IPS-20b (cell line): Measurements from ENCODE around the gene DDX3X.
"Not testable (repeated sequence)": the region's sequence is repeated elsewhere in the genome, so short reads cannot be mapped to it uniquely, and the experiment has no call there.

Experiments used
- H3K27ac ChIP-seq: one replicate; pipeline ENCODE4 v1.5.1; 2013; ENCODE audit warnings: low read length
- H3K27me3 ChIP-seq: 2 replicates; pipeline ENCODE4 v1.6.1; 2013; ENCODE audit warnings: mild to moderate bottlenecking, low read length, inconsistent platforms; ENCODE audit not compliant: insufficient read depth
- H3K36me3 ChIP-seq: 2 replicates; pipeline ENCODE4 v1.6.1; 2013; ENCODE audit warnings: low read depth, mild to moderate bottlenecking, inconsistent platforms, low read length, moderate library complexity; ENCODE audit not compliant: insufficient read depth
- H3K4me1 ChIP-seq: 2 replicates; pipeline ENCODE4 v1.6.1; 2013; ENCODE audit warnings: mild to moderate bottlenecking, control low read depth, inconsistent platforms, low read length, moderate library complexity; ENCODE audit not compliant: insufficient read depth
- H3K4me3 ChIP-seq: 2 replicates; pipeline ENCODE4 v1.5.1; 2013; ENCODE audit warnings: mild to moderate bottlenecking, low read length, inconsistent platforms
- H3K9ac ChIP-seq: 2 replicates; pipeline ENCODE4 v1.6.1; 2013; ENCODE audit warnings: low read depth, mild to moderate bottlenecking, inconsistent platforms, low read length, moderate library complexity
- H3K9me3 ChIP-seq: 2 replicates; pipeline ENCODE4 v1.6.1; 2013; ENCODE audit warnings: mild to moderate bottlenecking, low read depth, low read length, inconsistent platforms; ENCODE audit not compliant: insufficient read depth

Gene DDX3X

DNA sequence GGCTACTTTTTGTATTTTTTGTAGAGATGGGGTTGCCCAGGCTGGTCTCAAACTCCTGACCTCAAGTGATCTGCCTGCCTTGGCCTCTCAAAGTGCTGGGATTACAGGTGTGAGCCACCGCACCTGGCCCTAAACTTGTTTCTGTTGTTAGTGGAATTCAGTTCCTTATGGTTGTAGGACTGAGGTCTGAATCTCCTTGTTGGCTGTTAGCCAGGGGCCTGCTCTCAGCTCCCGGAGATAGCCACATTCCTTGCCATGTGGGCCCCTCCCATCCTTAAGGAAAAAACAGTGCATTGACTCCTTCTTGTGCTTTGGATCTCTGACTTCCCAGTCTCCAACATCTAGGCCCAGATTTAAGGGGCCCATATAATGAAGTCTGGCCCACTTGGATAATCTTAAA lies 63.8 kb downstream of the DDX3X start:
- H3K4me3 ChIP-seq = no peak overlapping the region
- H3K27me3 ChIP-seq = no peaks in the 10 kb centered on the region
- no peaks in the 10 kb centered on the region for H3K4me1 ChIP-seq
- H3K27ac ChIP-seq = no peak overlapping the region
- no peak overlapping the region for H3K9ac ChIP-seq
- no peaks in the 10 kb centered on the region for H3K36me3 ChIP-seq
- H3K9me3 ChIP-seq = no peaks in the 10 kb centered on the region

DNA sequence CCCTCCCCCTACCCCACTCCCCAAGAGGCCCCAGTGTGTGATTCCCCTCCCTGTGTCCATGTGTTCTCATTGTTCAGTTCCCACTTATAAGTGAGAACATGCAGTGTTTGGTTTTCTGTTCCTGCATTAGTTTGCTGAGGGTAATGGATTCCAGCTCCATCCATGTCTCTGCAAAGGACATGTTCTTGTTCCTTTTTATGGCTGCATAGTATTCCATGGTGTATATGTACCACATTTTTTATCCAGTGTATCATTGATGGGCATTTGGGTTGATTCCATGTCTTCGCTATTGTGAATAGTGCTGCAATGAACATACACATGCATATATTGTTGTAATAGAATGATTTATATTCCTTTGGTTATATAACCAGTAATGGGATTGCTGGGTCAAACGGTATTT lies 68.6 kb downstream of the DDX3X start:
- not testable (repeated sequence) for H3K9me3 ChIP-seq, H3K27me3 ChIP-seq, H3K4me3 ChIP-seq, H3K36me3 ChIP-seq, H3K4me1 ChIP-seq, H3K9ac ChIP-seq, H3K27ac ChIP-seq

GRCh38 chrX:41405551-41405950 lies 71.6 kb downstream of the DDX3X start:
- Histone ChIP-seq H3K36me3 (no peaks in the 10 kb centered on the region), H3K4me3 (no peak overlapping the region), H3K9me3 (no peaks in the 10 kb centered on the region), H3K27ac (no peak overlapping the region), H3K27me3 (no peaks in the 10 kb centered on the region), H3K9ac (no peak overlapping the region), H3K4me1 (no peaks in the 10 kb centered on the region)

DNA sequence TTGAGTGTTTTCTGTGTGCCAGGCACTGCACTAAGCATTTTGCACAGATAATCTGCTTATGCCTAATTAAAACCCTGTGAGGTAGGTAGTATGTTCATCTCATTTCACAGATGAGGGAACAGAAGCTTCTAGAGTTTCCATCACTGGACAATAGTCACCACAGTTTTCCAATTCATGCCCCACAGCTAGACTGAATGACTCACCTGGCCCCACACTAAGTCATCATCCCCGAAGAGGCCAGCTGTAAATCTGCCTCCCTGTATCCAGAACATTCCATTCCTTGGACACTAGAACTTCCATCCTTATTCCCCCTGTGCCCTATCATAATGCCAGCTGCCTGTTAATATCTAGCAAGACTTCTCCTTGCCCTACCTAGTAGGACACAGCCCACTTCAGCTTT lies 72.2 kb downstream of the DDX3X start:
- H3K9ac ChIP-seq = no peak overlapping the region
- H3K36me3 ChIP-seq = no peaks in the 10 kb centered on the region
- H3K9me3 ChIP-seq = no peaks in the 10 kb centered on the region
- H3K27ac ChIP-seq = no peak overlapping the region
- no peaks in the 10 kb centered on the region for H3K27me3 ChIP-seq
- no peak overlapping the region for H3K4me3 ChIP-seq
- no peaks in the 10 kb centered on the region for H3K4me1 ChIP-seq

- Histone ChIP-seq H3K27ac (no peak overlapping the region), H3K9ac (no peak overlapping the region), H3K27me3 (no peaks in the 10 kb centered on the region), H3K4me1 (no peaks in the 10 kb centered on the region), H3K9me3 (no peaks in the 10 kb centered on the region), H3K4me3 (no peak overlapping the region), H3K36me3 (no peaks in the 10 kb centered on the region)
These were observed 73.9 kb downstream of the DDX3X start for GRCh38 chrX:41407816-41408215.

DNA sequence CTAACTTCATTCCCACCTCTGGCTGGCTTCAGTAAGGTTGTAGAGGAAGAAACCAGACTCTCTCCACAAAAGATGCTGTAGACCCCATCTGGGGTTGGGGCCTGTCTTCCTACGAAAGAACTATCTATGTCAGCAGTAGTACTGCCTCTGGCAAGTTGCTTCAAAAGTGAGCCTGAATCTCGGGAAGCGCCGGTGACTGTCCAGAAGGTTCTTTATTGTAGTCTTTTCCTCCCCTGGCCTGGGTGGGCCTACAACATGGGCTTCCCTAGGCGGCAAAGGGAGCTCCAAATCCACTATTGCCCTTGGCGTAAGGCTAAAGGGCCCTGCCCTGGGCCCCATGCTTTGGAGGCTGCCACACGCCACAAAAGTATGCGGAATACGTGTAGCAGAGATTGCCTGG lies 74.6 kb downstream of the DDX3X start:
- H3K4me1 ChIP-seq = no peaks in the 10 kb centered on the region
- H3K36me3 ChIP-seq = no peaks in the 10 kb centered on the region

GRCh38 chrX:41409006-41409405 lies 75.0 kb downstream of the DDX3X start:
- Histone ChIP-seq H3K9ac (no peak overlapping the region), H3K4me1 (no peaks in the 10 kb centered on the region), H3K36me3 (no peaks in the 10 kb centered on the region), H3K9me3 (no peaks in the 10 kb centered on the region), H3K27me3 (no peaks in the 10 kb centered on the region), H3K27ac (no peak overlapping the region), H3K4me3 (no peak overlapping the region)

More for the DNA sequence above, 74.6 kb downstream of the DDX3X start:
- no peak overlapping the region for H3K4me3 ChIP-seq
- no peak overlapping the region for H3K27ac ChIP-seq
- no peak overlapping the region for H3K9ac ChIP-seq
- H3K9me3 ChIP-seq = no peaks in the 10 kb centered on the region
- no peaks in the 10 kb centered on the region for H3K27me3 ChIP-seq

- not testable (repeated sequence) for H3K4me1 ChIP-seq, H3K27ac ChIP-seq, H3K4me3 ChIP-seq, H3K9ac ChIP-seq, H3K9me3 ChIP-seq, H3K27me3 ChIP-seq, H3K36me3 ChIP-seq
These were observed 77.3 kb downstream of the DDX3X start for GRCh38 chrX:41411222-41411621.

GRCh38 chrX:41412261-41413081 lies 78.5 kb downstream of the DDX3X start:
- Histone ChIP-seq H3K9me3 (no peaks in the 10 kb centered on the region), H3K27me3 (no peaks in the 10 kb centered on the region), H3K27ac (no peak overlapping the region), H3K36me3 (no peaks in the 10 kb centered on the region), H3K9ac (no peak overlapping the region), H3K4me3 (no peak overlapping the region), H3K4me1 (no peaks in the 10 kb centered on the region)
